Esophagus muscularis mucosa (tissue), 3 donors: Measurements from ENCODE around the gene GFY.

Experiments
- POLR2AphosphoS5 ChIP-seq, 2 donors: sonication (generic); formaldehyde crosslinking; IDR thresholded peaks; one replicate each; pipeline ENCODE4 v1.6.1; 2017; ENCODE audit warnings: antibody characterized with exemption in 2 of 2
- TF ChIP-seq, protein P1 (sequence below), 3 experiments: fragments of 200-600 bp in 2 of 3; fragments of 450-650 bp in 1 of 3; sonication (generic) in 2 of 3; IDR thresholded peaks; one replicate each; pipeline ENCODE4 v1.5.1; 2017 to 2019; ENCODE audit warnings: antibody characterized with exemption in 3 of 3, mild to moderate bottlenecking in 2 of 3, moderate library complexity in 1 of 3

DNA sequence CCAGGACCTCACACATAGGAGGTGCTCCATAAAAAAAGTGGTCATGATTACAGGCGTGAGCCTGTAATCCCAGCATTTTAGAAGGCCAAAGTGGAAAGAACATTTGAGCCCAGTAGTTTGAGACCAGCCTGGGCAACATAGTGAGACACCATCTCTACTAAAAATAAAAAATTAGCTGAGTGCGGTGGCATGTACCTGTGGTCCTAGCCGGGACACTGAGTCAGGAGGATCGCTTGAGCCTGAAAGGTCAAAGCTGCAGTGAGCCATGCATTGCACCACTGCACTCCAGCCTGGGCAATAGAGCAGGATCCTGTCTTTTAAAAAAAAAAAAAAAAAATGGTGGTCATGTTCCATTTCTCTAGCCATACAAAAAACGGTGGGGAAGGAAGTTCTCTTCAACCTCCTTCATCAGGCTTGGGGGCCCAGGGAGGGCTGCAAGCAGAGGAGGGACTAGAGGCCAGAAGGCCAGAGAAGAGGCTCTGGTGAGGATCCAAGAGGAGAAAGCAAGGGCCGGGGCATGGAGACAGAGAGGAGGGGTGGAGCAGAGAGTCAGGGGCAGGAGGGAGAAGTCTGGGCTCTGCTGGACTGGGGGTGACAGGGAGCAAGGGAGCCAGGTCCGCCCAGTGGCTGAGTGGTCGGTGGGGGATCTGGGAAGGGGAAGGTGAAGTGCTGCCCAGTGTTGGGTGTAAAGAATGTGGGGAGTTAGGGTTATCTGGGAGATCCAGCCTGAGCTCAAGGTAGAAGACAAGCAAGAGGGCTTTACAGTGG lies 28.3 kb upstream of the GFY start:
- TF ChIP-seq POLR2AphosphoS5 (IDR thresholded peaks at IDR 0.05) = no peak
- TF ChIP-seq, protein P1, sequence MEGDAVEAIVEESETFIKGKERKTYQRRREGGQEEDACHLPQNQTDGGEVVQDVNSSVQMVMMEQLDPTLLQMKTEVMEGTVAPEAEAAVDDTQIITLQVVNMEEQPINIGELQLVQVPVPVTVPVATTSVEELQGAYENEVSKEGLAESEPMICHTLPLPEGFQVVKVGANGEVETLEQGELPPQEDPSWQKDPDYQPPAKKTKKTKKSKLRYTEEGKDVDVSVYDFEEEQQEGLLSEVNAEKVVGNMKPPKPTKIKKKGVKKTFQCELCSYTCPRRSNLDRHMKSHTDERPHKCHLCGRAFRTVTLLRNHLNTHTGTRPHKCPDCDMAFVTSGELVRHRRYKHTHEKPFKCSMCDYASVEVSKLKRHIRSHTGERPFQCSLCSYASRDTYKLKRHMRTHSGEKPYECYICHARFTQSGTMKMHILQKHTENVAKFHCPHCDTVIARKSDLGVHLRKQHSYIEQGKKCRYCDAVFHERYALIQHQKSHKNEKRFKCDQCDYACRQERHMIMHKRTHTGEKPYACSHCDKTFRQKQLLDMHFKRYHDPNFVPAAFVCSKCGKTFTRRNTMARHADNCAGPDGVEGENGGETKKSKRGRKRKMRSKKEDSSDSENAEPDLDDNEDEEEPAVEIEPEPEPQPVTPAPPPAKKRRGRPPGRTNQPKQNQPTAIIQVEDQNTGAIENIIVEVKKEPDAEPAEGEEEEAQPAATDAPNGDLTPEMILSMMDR (IDR thresholded peaks at IDR 0.05) = no peak
